NCI-H82 treated with DMSO at 0.1 percent for 48 hours (cell line): ENCODE data around the gene ATXN7L1.
"Not testable (repeated sequence)": the region's sequence is repeated elsewhere in the genome, so short reads cannot be mapped to it uniquely, and the experiment has no call there.

Experiments
- DNase-seq: peaks from one replicate; lab custom pipeline; 2025; ENCODE audit not compliant: unreplicated experiment; lab: John Stamatoyannopoulos, UW

Gene ATXN7L1

DNA sequence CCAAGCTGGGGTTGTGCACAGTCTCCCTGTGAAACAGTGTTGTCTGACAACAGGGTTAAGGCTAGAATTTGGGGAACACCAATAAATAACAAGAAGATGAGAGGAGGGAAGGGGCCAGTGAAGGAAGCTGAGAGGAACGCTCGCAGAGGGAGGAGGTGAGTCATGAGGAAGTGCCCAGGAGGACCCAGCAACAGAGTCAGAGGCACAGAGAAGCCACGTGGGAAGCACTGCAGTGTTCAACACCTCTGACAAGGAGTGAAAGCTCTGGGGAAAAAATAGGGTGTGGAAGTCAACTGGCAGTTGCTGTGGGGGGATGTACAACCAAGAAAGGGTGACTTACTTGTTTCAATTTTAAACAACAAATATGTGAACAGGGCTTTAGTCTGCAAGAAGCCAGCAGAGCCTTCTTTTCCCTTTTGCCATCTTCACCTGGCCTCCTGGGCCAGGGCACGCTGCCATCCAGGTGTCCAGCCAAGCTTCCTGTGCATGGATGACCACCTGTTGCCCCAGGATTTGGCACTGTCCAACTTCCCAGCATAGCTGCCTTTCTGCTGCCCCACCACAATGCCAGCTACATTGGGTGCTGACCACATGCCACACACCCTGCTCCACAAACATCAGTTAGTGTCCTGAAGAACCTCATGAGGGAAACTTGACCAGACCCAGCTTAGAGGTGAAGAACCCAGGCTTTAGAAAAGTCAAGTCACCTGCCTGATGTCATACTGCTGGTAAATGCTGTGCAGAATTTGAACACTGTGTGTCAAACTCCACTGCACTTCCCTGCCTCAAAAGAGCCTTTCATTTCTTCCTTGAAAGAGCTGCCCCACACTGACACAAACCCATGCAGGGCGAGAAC is 69.6 kb downstream of the ATXN7L1 start:
- DNase-seq, result no peak

DNA sequence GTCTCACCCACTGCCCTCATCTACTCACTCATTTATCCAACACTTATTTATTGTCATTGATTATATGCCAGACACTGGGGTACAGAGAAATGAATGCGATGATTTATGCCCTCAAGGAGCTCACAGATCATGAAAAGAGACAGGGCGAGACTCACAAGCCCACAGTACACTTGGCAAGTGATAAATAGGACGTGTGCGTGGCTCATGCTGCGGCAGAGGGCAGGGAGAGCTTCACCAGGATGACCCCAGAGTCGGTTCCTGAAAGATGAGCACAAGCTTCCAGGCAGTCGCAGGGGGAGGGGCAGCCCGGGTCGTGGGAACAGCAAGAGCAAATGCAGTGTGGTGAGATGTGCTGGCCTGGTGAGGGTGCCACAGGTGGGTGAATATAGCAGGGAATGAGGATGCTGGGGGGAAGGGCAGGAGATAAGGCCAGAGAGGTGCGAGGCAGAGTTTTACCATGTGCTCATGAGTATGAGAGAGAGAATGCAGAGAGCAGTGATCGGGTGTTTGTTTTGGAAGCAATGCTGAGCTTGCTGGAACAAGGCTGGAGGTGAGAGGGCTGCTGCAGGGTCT is 70.9 kb downstream of the ATXN7L1 start:
- no peak for DNase-seq

DNA sequence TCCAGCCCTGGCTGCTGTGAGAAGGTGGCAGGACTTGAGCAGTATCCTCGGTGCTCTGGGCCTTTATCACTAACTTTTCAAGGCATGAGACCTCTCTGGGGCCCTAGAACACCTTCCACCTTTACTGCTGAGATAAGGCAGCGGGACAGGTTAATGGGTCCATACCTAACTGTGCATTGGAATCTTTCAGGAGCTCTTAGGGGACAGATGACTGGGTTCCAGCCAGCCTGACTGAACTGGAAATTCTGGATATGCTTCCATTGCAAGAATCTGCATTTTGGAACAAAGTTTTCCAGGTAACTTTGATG is 73.0 kb downstream of the ATXN7L1 start:
- DNase-seq, result no peak

DNA sequence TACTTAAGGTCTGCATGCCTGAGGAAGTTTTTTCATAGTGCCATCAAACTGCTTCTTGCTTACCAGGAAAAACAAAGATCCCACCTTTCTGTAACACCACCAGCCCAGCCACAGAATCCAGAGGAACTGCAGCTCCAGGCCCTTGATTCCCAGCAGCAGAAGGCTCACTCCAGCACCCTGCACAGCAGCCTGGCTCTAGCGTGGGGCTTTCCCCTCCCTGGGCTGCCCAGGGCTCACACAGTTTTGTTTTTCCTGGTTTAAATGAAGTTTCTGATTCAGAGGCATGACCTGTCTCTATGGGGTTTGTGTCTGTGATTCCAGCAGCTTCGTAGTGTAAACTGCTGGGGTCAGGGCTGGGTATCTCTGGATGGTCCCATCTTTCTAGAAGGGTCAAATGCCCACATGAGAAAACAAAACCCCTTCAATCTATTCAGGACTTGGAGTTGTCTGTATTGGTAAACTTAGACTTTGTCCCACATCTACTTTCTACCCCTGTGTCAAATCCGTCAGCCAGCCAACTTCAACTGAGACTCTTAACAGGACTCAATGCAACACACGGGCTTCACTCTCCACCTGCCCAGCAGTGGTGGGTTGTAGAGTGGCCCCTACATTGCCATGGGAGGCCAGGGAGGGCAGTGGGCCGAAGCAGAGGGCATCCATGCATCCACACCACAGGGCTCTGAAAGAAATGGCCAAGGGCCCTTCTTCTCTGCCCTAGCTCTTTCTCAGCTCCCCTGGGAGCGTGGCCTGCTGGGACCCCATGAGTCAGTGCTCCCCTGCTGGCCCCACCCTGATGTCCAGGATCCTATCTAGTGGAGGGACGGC is 73.6 kb downstream of the ATXN7L1 start:
- DNase-seq, result no peak

DNA sequence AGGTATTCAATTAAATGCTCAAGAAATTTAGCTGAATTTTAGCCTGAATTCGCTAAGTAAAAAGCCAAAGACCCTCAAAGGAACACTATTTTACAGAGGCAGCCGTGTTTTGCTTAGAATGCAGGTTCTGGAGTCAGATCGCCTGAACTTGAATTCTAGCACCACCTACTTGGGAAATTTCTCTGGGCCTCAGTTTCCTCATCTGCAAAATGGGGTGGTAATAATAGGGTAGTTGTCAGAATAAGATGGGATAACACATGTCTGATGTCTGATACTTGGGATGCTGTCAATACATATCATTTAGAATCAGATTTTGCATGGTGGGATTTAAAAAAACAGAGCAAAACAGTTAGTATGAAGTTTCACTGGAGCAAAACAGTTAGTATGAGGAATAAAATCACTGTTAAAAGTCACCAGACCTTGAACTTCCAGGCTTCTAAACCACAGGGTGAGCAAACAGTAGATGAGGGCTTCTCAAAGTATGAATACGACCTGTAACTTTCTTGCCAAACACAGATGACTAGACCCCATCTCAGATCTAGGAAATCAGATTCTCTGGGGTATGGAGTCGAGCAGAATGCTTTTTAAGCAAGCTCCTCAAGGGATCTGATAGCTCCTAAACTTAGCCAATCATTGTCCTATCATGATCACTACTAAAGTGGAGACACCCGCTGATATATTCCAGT is 75.4 kb downstream of the ATXN7L1 start:
- no peak for DNase-seq

DNA sequence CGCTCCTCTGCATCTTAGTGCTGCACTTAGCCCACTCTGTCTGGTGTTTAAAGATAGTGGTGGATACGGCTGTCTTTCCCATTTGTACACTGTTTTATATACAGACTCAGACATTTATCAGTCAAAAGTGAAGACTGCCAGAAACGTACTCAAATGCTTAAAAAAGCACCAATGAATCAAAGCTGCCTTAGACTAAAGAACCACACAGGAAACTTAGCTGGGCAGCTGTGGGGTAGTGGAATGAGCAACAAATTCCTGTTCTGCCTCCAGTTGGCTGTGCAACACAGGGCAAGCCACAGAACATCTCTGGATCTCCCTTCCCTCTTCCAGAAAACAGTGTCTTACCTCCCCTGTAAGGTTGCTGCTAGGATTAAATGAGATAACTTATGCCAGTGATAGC is 76.0 kb downstream of the ATXN7L1 start:
- no peak for DNase-seq

DNA sequence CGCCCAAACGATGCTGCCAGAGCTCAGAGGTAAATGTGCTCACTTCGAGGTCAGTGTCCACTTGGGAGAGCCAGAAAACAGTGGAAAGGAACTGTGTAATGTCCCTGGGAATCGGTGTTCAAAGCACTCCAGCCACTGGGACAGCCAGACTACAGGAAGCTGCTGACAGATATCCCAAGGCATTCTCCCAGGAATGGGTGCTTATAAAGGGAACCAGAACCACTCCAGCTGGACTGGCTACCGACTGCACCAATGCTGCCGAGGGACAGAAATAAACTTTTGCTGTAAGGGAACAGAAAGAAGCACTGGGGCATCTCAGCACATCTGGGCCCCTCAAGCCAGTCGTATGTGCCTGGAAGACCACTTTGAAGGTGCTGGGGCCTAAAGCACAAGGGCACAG is 76.7 kb downstream of the ATXN7L1 start:
- no peak for DNase-seq

DNA sequence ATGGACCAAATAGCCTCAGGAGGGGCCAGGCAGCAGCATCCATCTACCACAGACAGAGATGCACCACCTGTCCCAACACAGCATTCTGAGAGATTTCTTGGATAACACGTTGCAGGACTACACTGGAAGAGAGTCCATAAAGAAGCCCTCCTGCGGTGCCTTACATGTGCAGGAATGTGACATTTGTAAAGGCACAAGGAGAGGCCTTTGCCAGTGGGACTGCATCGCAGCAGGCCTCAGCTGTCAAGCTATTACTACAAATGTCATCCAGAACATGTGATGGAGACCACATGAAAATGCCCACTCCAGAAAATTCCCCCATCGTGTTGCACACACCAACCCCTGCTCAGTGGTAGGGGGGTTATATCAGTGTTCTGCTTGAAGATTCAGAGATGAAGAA is 77.4 kb downstream of the ATXN7L1 start:
- DNase-seq, result no peak

DNA sequence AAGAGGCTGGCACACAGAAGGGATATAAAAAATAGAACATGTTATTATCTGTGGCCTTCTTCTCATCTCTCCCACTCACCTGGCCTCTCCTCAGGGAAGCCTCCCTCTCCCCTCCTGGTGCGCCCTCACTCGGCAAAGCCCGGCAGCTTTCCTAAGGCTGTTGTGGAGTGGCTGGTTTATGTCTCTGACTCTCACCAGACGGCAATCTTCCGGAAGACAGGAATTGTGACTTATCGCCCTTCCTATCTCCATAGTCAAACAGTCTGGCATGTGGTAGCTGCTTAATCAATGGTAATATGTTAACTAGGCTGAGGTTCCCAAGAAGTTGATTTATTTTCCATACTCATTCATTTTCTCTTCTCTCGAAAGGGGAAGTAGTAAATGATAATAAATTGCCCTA is 78.7 kb downstream of the ATXN7L1 start:
- DNase-seq, result no peak

DNA sequence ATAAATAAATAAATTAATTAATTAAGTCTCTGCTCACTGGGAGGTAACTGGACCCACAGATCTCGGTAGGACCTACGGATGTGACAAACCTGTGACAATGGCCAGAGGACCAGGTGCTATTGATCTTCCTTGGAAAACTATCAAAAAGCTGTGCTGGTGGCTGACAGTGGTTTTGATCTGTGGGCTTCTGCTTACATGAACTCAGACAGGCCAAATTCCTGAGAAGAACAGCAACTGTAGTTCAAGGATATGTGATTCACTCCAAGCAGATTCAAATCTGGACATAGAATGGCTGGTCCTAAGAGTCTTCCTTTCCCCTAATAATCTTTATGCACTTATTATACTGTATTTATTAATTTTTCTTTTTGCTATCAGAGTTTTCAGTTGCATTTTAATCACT is 80.0 kb downstream of the ATXN7L1 start:
- DNase-seq, result no peak

DNA sequence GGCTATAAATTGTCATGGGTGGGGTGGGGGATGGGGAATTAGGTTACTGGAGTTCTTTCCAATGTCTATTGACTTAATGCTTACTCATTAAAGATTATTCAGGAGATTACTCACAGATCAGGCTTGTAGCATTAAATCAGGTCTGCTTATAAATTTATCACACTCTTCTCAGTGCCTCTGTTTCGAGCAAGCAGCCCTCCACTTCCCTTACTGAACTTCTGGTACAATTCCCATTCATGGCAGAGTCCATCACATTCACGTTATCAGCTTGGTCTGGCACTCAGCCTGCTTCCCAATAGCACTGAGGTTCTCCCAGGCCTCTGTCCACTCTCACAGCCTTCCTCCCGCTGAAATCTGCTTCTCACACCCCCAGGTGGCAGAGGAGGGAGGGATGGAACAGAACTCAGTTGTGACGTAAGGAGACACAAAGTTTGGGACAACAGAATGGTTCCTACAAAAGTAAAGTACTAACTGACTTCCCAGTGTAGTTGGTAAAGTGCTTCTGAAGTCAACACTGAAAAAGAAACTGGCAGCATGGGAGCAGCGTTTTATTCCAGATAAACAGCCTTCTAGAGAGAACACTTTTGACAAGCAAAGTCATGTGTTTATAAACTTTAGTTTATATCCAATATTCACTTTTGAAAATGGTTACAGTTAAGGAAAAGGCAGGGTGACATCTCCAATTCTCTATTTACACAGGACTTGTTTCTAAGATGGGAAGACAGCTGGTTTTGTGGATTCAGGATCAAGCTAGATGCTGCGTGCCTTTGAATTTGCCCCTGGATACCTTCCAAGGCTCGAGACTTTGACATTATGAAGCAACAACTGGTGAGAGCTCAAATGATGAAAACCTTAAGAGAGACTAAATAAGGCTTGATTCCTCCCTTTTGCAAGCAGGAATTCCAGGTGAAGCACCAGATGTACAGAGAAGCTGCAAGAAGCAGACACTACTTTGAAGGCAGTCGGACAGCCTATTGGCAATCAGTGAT is 81.4 kb downstream of the ATXN7L1 start:
- no peak for DNase-seq

DNA sequence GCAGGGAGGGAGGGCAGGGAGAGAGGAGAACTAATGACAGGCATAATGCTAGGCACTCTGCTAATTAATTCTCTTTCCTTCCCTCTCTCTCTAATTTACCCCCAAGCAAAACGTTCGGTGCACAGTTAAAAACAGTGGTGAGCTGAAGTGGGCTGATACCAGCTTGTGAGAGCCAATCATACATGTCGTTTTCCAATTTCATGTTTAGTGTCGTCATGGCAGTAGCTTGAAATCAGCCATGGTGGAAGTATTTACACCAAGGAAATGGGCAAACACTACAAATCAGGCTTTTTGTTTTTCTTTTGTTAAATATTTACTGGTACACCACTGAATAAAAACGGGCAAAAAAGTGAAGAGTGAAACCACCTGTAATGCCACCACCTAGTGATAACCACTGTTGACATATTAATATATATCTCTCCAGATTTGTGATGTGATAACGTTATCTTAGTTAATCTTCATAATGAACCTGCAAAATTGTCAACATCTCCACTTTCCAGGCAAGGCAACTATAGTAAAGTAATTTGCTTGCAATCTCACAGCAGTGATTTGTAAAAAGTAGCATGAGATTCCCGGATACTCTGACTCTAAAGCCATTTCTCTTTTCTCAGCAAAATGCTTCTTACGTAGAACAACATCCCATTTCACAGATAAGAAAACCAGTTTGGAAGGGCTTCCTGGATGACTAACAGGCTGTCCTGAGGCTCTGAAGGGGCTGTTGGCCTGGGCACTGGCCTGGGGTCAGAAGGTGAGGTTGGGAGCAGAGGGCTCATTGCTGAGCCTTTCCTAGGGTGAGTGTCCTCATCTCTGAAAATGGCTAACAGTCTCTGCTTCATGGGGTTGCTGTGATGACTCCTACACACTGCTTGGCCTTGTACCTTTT is 83.7 kb downstream of the ATXN7L1 start:
- DNase-seq, result no peak

DNA sequence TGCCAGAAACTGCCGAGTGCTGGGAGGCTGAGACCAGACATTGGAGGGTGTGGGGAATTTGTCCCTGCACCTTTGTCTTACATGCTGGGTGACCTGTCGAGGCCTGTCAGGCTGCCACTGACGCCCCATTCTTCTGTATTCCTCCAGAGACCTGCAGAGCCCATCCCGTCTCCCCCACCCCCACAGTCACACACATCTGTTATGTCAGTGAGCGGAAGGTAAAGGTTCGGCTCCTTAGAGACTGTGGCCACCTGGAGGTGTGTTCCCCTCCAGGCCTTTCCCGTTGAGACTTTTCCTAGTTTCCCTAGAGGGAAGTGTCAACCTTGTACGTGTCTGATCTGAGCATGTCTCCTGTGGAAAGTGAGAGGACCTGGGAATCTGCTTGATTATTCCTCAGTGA is 84.5 kb downstream of the ATXN7L1 start:
- no peak for DNase-seq

DNA sequence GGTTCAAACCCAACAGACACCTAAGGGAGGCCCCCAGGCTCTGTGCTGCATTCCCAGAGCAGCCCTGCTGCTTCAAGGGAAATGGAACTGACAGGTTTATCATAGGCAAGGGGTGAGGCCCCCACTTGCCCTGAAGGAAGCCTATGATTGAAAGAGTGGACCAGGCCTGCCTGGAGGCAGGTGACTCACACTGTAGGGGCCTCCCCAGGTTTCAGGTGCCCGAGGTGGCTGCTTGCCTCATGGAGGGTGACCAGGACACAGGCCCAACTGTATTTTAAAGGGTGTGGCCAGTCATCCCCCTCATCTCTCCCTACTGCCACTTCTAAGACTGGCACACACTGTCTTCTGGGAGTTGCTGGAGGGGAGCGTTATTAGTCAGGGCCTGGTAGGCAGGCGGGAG is 85.4 kb downstream of the ATXN7L1 start:
- DNase-seq, result no peak

DNA sequence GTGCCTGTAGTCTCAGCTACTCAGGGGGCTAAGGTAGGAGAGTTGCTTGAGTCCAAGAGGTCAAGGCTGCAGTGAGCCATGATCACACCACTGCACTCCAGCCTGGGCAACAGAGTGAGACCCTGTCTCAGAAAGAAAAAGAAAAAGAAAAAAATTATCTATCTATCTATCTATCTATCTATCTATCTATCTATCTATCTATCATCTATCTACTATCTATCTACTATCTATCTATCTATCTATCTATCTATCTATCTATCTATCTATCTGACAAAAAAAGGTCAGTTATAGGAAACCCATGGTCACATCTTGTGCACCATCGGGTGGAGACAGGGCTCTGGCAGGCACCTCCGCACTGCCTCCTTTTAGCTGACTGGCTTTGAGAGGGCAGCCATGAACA is 85.9 kb downstream of the ATXN7L1 start:
- not testable (repeated sequence) for DNase-seq

DNA sequence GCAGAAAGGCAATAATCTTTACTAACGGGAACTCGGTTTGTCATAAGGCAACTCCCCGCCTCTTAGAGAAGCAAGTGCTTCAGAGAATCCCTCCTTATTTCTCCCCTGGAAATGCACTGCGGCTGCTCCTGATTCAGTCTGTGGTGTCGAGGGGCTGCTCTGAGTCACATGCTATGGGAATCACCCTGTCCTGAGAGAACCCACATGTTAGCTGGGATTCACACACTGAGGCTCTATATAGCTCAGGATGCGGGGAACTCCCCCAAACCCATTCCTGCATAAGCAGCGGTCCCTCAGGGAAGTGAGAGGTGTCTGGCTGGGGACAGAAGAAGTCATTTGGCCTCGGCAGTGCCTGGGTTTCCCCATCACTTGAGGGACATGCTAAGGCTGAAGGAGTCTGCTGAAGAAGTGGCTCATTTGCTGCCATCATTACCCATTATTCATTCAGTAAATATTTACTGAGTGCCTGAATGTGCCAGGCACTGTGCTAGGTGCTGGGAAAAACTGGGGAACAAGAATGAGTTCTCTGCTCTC is 87.5 kb downstream of the ATXN7L1 start:
- DNase-seq, result no peak

DNA sequence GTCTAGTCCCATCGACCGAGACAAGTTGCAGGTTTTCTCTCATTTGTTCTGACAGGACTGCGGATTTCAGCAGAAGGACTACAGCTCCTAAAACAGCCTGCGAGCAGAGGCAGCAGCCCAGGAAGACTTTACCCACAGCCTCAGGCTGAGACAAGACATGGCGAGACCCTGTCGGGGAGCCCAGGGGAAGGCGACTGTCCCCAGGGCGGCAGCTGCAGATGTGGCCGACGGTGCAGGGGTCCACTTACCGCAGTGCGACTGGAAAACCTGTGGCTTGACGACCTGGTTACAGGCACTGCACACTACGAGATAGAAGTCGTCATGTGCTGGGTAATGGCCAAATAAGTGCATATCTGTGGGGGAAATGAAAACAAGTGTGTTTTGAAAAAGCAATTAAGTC is 88.0 kb downstream of the ATXN7L1 start:
- no peak for DNase-seq

DNA sequence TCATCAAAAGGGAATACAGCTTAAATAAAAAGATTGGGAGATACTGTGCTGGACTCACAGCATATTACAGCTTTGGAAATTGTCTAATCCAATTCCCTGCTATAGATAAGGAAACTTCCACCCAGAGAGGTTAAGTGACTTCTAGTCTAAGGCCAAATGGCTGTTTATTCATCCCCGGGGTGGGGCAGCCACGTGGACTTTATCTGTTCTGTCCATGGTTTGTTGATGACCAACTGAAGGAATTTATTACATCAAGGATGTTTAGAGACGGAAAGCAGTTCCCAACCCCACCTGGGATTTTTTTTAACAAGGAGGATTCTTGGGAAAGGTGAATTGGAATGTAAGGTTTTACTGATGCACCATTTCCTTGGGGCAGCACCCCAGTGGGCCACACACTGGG is 88.6 kb downstream of the ATXN7L1 start:
- DNase-seq, result no peak
